ENCODE data around the gene ASPSCR1. TPM values are rescaled to one million over a fixed set of nuclear protein-coding genes. Genes with fewer than 3 reads are reported as not detected.

The ASPSCR1 gene
- total and polyA plus RNA-seq, 2 of the 13 experiments (the other 11 are each of a cell fraction or from before 2014, with no cell fraction given), result 274 to 314 TPM

- no peak for TF ChIP-seq RERE (CRISPR knock-in tag; IDR thresholded peaks at IDR 0.05; ENCODE audit: low read depth)
- no peak for TF ChIP-seq TIGD3 (CRISPR knock-in tag; IDR thresholded peaks at IDR 0.05; ENCODE audit: borderline replicate concordance)
- no peak for TF ChIP-seq YEATS4 (CRISPR knock-in tag; IDR thresholded peaks at IDR 0.05; ENCODE audit: borderline replicate concordance)
- no peak for TF ChIP-seq ZNF747 (CRISPR knock-in tag; IDR thresholded peaks at IDR 0.05; ENCODE audit: borderline replicate concordance)
- no peak for TF ChIP-seq ZNF292 (CRISPR knock-in tag; IDR thresholded peaks at IDR 0.05; ENCODE audit: borderline replicate concordance, low read depth)
- no peak for TF ChIP-seq SYNCRIP (IDR thresholded peaks at IDR 0.05; ENCODE audit: insufficient read depth, low read depth, low read length)
- no peak for TF ChIP-seq EEA1 (CRISPR knock-in tag; IDR thresholded peaks at IDR 0.05; ENCODE audit: borderline replicate concordance)
- no peak for TF ChIP-seq ATF1 (CRISPR knock-in tag; IDR thresholded peaks at IDR 0.05)
- no peak for TF ChIP-seq ZHX1 (CRISPR knock-in tag; IDR thresholded peaks at IDR 0.05; ENCODE audit: low read depth)
- TF ChIP-seq ZNF34 (CRISPR knock-in tag; IDR thresholded peaks at IDR 0.05; ENCODE audit: borderline replicate concordance), result no peak
- 0 out of 2 replicates have a peak, but pooled peaks have one; percentile 20 for TF ChIP-seq GZF1 (CRISPR knock-in tag; IDR thresholded peaks at IDR 0.05)
- no peak for TF ChIP-seq ZNF18 (CRISPR knock-in tag; IDR thresholded peaks at IDR 0.05; ENCODE audit: insufficient replicate concordance)
- peak; percentile 11 for TF ChIP-seq TEAD3 (CRISPR knock-in tag; optimal IDR thresholded peaks at IDR 0.05; ENCODE audit: borderline replicate concordance)
- no peak for TF ChIP-seq ZNF883 (CRISPR knock-in tag; IDR thresholded peaks at IDR 0.05; ENCODE audit: not compliant biosample characterization)
- TF ChIP-seq ZNF510 (CRISPR knock-in tag; IDR thresholded peaks at IDR 0.05; ENCODE audit: low read depth), result no peak
- no peak for TF ChIP-seq ZNF546 (CRISPR knock-in tag; conservative IDR thresholded peaks at IDR 0.05)
- no peak for TF ChIP-seq ISX (CRISPR knock-in tag; conservative IDR thresholded peaks at IDR 0.05)
- no peak for TF ChIP-seq SIX4 (CRISPR knock-in tag; IDR thresholded peaks at IDR 0.05)
These were observed 36.4 kb downstream of the ASPSCR1 start (continued) for GRCh38 chr17:82013772-82014321.
